Endothelial cell of umbilical vein (primary cell): ENCODE results near the gene LILRA6. TPM values are rescaled to one million over a fixed set of nuclear protein-coding genes. Genes with fewer than 3 reads are reported as not detected.

Experiments used
- BruUV-seq: library from RNA; stranded (reverse); fragments of 400-500 nt; replicated peaks from 2 replicates; lab custom pipeline; 2021; lab: Mats Ljungman, UMichigan
- CTCF ChIA-PET: fragments of 300-600, 350-600 bp; sonication (Branson Sonifier 250); formaldehyde crosslinking; loops from one replicate; lab custom pipeline; 2021; ENCODE audit warnings: antibody characterized with exemption, inconsistent platforms; lab: Charles Lee
- POLR2A ChIA-PET: fragments of 300-600, 350-600 bp; sonication (Branson Sonifier 250); formaldehyde crosslinking; loops from one replicate; lab custom pipeline; 2021; ENCODE audit warnings: antibody characterized with exemption, inconsistent platforms; lab: Charles Lee
- DNase-seq: peaks from one replicate; pipeline ENCODE4 v3.0.0-alpha.2; 2011; ENCODE audit warnings: low read depth, low spot score
- FAIRE-seq: peaks from 2 replicates; lab custom pipeline; 2011; peaks lifted over from hg19 to GRCh38; lab: Jason Lieb, UNC
- H2AFZ ChIP-seq: 2 replicates; pipeline ENCODE4 v1.6.0; 2012; ENCODE audit warnings: low read depth, low read length, control low read depth, inconsistent platforms
- H3K27ac ChIP-seq: 2 replicates; pipeline ENCODE4 v1.5.1; 2011; ENCODE audit warnings: low read depth, mild to moderate bottlenecking, control low read depth, low read length, moderate library complexity; ENCODE audit not compliant: insufficient read depth
- H3K27me3 ChIP-seq, 2 experiments: 2 replicates each; pipeline versions ENCODE4 v1.6.0 to v1.6.1; 2011; ENCODE audit warnings: low read length in 2 of 2, mixed read lengths in 1 of 2; ENCODE audit not compliant: control insufficient read depth in 2 of 2, insufficient read depth in 2 of 2
- H3K36me3 ChIP-seq, 2 experiments: 2 replicates in 1 of 2; 3 replicates in 1 of 2; pipeline ENCODE4 v1.5.1; 2011; ENCODE audit warnings: low read length in 2 of 2, mild to moderate bottlenecking in 1 of 2, moderate library complexity in 1 of 2; ENCODE audit not compliant: control insufficient read depth in 2 of 2, insufficient read depth in 2 of 2; ENCODE audit errors: extremely low read depth in 1 of 2
- H3K4me1 ChIP-seq: 3 replicates; pipeline ENCODE4 v1.5.1; 2011; ENCODE audit warnings: mild to moderate bottlenecking, low read length; ENCODE audit not compliant: control insufficient read depth, insufficient read depth; ENCODE audit errors: extremely low read depth
- H3K4me2 ChIP-seq: 2 replicates; pipeline ENCODE4 v1.6.1; 2011; ENCODE audit warnings: low read length, control low read depth, mixed read lengths; ENCODE audit not compliant: insufficient read depth
- H3K4me3 ChIP-seq, 3 experiments: fragments of 200-600 bp in 1 of 3; sonication (generic), shearing (Covaris generic) in 1 of 3; replicated peaks in 1 of 3; 2 replicates each; pipeline ENCODE4 v1.5.1; 2011 to 2016; ENCODE audit warnings: control low read depth in 3 of 3, low read length in 3 of 3, mild to moderate bottlenecking in 2 of 3, inconsistent platforms in 1 of 3, low read depth in 1 of 3, moderate library complexity in 1 of 3; ENCODE audit not compliant: insufficient read depth in 1 of 3
- H3K79me2 ChIP-seq: 2 replicates; pipeline ENCODE4 v1.6.0; 2012; ENCODE audit warnings: low read length, inconsistent platforms; ENCODE audit not compliant: control insufficient read depth, insufficient read depth
- H3K9ac ChIP-seq: replicated peaks from 2 replicates; pipeline ENCODE3; 2011; ENCODE audit warnings: low read length, control low read depth; ENCODE audit not compliant: insufficient read depth; ENCODE audit errors: extremely low read depth
- H3K9me1 ChIP-seq: replicated peaks from 3 replicates; pipeline ENCODE4 v1.6.0; 2011; ENCODE audit warnings: mild to moderate bottlenecking, low read length; ENCODE audit not compliant: control insufficient read depth, insufficient read depth; ENCODE audit errors: extremely low read depth
- H3K9me3 ChIP-seq: replicated peaks from 2 replicates; pipeline ENCODE4 v1.5.1; 2012; ENCODE audit warnings: low read length, inconsistent platforms; ENCODE audit not compliant: control insufficient read depth, insufficient read depth
- H4K20me1 ChIP-seq: replicated peaks from 2 replicates; pipeline ENCODE3; 2011; ENCODE audit warnings: mild to moderate bottlenecking, low read length; ENCODE audit not compliant: control insufficient read depth, insufficient read depth; ENCODE audit errors: extremely low read depth
- EZH2 ChIP-seq: IDR thresholded peaks from 2 replicates; pipeline ENCODE4 v1.6.1; 2012; ENCODE audit warnings: borderline replicate concordance, low read depth, mild to moderate bottlenecking, moderate library complexity, low read length, inconsistent platforms; ENCODE audit not compliant: severe bottlenecking
- FOS ChIP-seq: IDR thresholded peaks from 2 replicates; pipeline ENCODE4 v1.6.1; 2011; ENCODE audit warnings: mild to moderate bottlenecking, low read length, moderate library complexity, borderline replicate concordance; ENCODE audit not compliant: insufficient read depth
- GATA2 ChIP-seq: IDR thresholded peaks from 2 replicates; pipeline ENCODE4 v1.7.0; 2011; ENCODE audit warnings: low read depth, mild to moderate bottlenecking, moderate library complexity, mixed read lengths, low read length; ENCODE audit not compliant: insufficient read length, insufficient read depth
- JUN ChIP-seq: IDR thresholded peaks from 2 replicates; pipeline ENCODE4 v1.6.1; 2011; ENCODE audit warnings: borderline replicate concordance, low read depth; ENCODE audit not compliant: insufficient read length, insufficient read depth
- MYC ChIP-seq: IDR thresholded peaks from one replicate; pipeline ENCODE4 v1.6.1; 2011; ENCODE audit warnings: mild to moderate bottlenecking, low read depth, low read length
- POLR2A ChIP-seq: IDR thresholded peaks from 2 replicates; pipeline ENCODE4 v1.6.1; 2012; ENCODE audit warnings: low read depth, mild to moderate bottlenecking, control low read depth, low read length
- POLR2AphosphoS5 ChIP-seq: IDR thresholded peaks from 2 replicates; pipeline ENCODE4 v1.6.1; 2012; ENCODE audit warnings: low read depth, mild to moderate bottlenecking, control low read depth, low read length, moderate library complexity; ENCODE audit not compliant: insufficient read depth
- dilution Hi-C: fragments of 300-500 bp; cut with MboI; formaldehyde crosslinking; loops from one replicate; pipeline ENCODE4 v1.15.0; 2019; ENCODE audit warnings: low sequenced_read_pairs; ENCODE audit not compliant: extremely low pct_ligation_motif_present
- intact Hi-C: fragments of 100-400 bp; cut with micrococcal nuclease; formaldehyde crosslinking; loops from one replicate; pipeline ENCODE4 v1.10.0; 2022
- polyA plus RNA-seq, 4 experiments: library from polyadenylated mRNA; depleted of rRNA in 3 of 4; stranded (reverse) in 3 of 4; unstranded in 1 of 4; fragments of >200 nt; gene quantifications; 2 replicates each; pipeline versions ENCODE4 v1.2.1 to v1.2.3, GENCODE V29; 2011 to 2012; ENCODE audit warnings: missing spikeins in 1 of 4
- total RNA-seq: library from RNA; stranded (reverse); gene quantifications from 2 replicates; pipeline ENCODE4 v1.2.3, GENCODE V29; 2021
- TF ChIP-seq, protein P1 (sequence below), 2 donors: IDR thresholded peaks; 1 replicate in 1 of 2; 2 replicates in 1 of 2; pipeline ENCODE4 v1.5.1; 2011; ENCODE audit warnings: low read length in 2 of 2, mild to moderate bottlenecking in 2 of 2, moderate library complexity in 2 of 2, control low read depth in 1 of 2, inconsistent platforms in 1 of 2, low read depth in 1 of 2; ENCODE audit not compliant: insufficient read depth in 1 of 2; ENCODE audit errors: extremely low read depth in 1 of 2
- TF ChIP-seq, protein P2 (sequence below): IDR thresholded peaks from 2 replicates; pipeline ENCODE4 v1.6.1; 2011; ENCODE audit not compliant: insufficient read depth, insufficient read length

LILRA6 gene
- total and polyA plus RNA-seq, 2 donors (not counting 3 experiments of a cell fraction or from before 2014, with no cell fraction given) = not detected

- DNase-seq (no peak), FAIRE-seq (no peak)
- dilution Hi-C loops (no loop called here), intact Hi-C loops (no loop called here)
- no peak overlapping the region for H3K27ac ChIP-seq
- H3K9me1 ChIP-seq = no peaks in the 10 kb centered on the region
- BruUV-seq = no TSS peak
- H3K27me3 ChIP-seq = no peaks in the 10 kb centered on the region
- H3K36me3 ChIP-seq = no peaks in the 10 kb centered on the region
- no peak overlapping the region for H2AFZ ChIP-seq
- CTCF ChIA-PET = no interaction called here
- POLR2A ChIA-PET = no interaction called here
- no peak overlapping the region for H3K4me2 ChIP-seq
- no peaks in the 10 kb centered on the region for H3K79me2 ChIP-seq
- H4K20me1 ChIP-seq = no peaks in the 10 kb centered on the region
- H3K4me3 ChIP-seq = no peak overlapping the region
- TF ChIP-seq JUN (no peak), MYC (no peak), GATA2 (no peak), EZH2 (no peak), POLR2AphosphoS5 (no peak), FOS (no peak), POLR2A (no peak)
- TF ChIP-seq, protein P1, sequence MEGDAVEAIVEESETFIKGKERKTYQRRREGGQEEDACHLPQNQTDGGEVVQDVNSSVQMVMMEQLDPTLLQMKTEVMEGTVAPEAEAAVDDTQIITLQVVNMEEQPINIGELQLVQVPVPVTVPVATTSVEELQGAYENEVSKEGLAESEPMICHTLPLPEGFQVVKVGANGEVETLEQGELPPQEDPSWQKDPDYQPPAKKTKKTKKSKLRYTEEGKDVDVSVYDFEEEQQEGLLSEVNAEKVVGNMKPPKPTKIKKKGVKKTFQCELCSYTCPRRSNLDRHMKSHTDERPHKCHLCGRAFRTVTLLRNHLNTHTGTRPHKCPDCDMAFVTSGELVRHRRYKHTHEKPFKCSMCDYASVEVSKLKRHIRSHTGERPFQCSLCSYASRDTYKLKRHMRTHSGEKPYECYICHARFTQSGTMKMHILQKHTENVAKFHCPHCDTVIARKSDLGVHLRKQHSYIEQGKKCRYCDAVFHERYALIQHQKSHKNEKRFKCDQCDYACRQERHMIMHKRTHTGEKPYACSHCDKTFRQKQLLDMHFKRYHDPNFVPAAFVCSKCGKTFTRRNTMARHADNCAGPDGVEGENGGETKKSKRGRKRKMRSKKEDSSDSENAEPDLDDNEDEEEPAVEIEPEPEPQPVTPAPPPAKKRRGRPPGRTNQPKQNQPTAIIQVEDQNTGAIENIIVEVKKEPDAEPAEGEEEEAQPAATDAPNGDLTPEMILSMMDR (IDR thresholded peaks at IDR 0.05; ENCODE audit: extremely low read depth in 1 of 2, insufficient read depth in 1 of 2, low read depth in 1 of 2, low read length in 2 of 2) = no peak
- TF ChIP-seq, protein P2, sequence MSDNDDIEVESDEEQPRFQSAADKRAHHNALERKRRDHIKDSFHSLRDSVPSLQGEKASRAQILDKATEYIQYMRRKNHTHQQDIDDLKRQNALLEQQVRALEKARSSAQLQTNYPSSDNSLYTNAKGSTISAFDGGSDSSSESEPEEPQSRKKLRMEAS = no peak
- peaks cover 18% of the 10 kb centered on the region for H3K4me1 ChIP-seq
- no peaks in the 10 kb centered on the region for H3K9me3 ChIP-seq
- no peak overlapping the region for H3K9ac ChIP-seq
Measured at GRCh38 chr19:54252243-54252642, 9.7 kb upstream of the LILRA6 start.
